Measurements from ENCODE around the gene MAML1.

DNA sequence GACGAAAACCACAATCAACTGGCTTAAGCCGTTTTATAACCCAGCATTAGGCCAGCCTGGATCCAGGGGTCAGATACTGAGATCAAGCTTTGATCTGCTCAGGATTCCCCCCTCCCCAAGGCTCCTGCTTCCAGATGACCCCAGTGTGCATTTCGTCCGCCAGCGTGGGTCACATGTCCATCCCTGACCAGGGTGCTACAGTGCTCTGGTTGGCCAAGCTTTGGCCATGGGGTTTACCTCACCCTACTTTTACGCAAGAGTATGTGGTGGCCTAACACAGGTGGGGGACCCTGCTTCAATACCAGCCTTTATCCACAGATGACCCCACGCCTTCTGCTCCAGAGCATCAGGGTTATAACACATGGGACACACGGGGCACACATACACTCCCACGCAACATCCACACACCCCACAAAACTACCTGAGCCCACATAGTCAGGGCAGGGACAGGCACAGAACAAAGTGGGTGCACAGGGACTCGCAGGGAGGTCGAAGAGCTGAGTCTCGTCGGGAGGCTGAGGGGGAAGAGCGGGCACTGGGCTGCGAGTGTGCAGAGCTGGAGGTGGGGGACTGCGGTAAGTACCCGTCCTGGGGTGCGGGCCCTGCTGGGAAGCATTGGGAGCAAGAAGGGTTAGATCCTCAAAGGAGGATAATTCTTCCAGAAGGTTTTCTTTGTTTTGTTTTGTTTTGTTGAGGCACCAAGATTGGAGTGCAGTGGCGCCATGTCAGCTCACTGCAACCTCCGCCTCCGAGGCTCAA lies 83.0 kb downstream of the MAML1 start:
- TF ChIP-seq, protein P1, sequence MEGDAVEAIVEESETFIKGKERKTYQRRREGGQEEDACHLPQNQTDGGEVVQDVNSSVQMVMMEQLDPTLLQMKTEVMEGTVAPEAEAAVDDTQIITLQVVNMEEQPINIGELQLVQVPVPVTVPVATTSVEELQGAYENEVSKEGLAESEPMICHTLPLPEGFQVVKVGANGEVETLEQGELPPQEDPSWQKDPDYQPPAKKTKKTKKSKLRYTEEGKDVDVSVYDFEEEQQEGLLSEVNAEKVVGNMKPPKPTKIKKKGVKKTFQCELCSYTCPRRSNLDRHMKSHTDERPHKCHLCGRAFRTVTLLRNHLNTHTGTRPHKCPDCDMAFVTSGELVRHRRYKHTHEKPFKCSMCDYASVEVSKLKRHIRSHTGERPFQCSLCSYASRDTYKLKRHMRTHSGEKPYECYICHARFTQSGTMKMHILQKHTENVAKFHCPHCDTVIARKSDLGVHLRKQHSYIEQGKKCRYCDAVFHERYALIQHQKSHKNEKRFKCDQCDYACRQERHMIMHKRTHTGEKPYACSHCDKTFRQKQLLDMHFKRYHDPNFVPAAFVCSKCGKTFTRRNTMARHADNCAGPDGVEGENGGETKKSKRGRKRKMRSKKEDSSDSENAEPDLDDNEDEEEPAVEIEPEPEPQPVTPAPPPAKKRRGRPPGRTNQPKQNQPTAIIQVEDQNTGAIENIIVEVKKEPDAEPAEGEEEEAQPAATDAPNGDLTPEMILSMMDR (IDR thresholded peaks at IDR 0.05) = no peak
- TF ChIP-seq POLR2AphosphoS5 (IDR thresholded peaks at IDR 0.05) (no peak), POLR2A (IDR thresholded peaks at IDR 0.05) (no peak), EP300 (IDR thresholded peaks at IDR 0.05) (no peak)

Data from gastroesophageal sphincter (tissue), 3 donors.